Nucleus accumbens (tissue), 56 donors: ENCODE measurements around the gene SCAANT1.

Source experiments
- DNase-seq, 56 donors: peaks; one replicate each; lab custom pipeline; 2025; lab: John Stamatoyannopoulos, UW

The SCAANT1 gene

GRCh38 chr3:63864008-63864964, 47.9 kb downstream of the SCAANT1 start:
- peak in 34 of 56 donors; percentile 5 to 59 (median 28) for DNase-seq

- peak in 47 of 56 donors; percentile 8 to 74 (median 38) for DNase-seq
These were observed 48.8 kb downstream of the SCAANT1 start, which contains the start of the genes ATXN7 and THOC7 for GRCh38 chr3:63863150-63864007. Gene ATXN7 (plus strand): TSS chr3:63863867. CDS start chr3:63912599, 48,732 bp downstream. Gene THOC7 (minus strand): TSS chr3:63863805. CDS start chr3:63863790, 15 bp downstream.

- peak in 1 of 56 donors; percentile 8 for DNase-seq
These were observed 49.4 kb downstream of the SCAANT1 start for GRCh38 chr3:63862804-63863149.
